SK-N-SH (cell line): ENCODE results near the gene AGBL5. TPM values are rescaled to one million over a fixed set of nuclear protein-coding genes. Genes with fewer than 3 reads are reported as not detected.

Experiments
- CTCF ChIA-PET: fragments of 300-600, 350-600 bp; formaldehyde crosslinking; extraction: SDS; loops from one replicate; lab custom pipeline; 2021; lab: Yijun Ruan, JAX
- POLR2A ChIA-PET: fragments of 350-600 bp; sonication (Branson Sonifier 250); formaldehyde crosslinking; extraction: SDS; loops from one replicate; lab custom pipeline; 2020; ENCODE audit warnings: antibody characterized with exemption, inconsistent platforms; lab: Yijun Ruan, JAX
- DNase-seq: peaks from one replicate; pipeline ENCODE4 v3.0.0; 2012
- H2AFZ ChIP-seq: fragments of 200-600 bp; sonication (generic); 2 replicates; pipeline ENCODE4 v1.8.1; 2016; ENCODE audit warnings: antibody characterized with exemption, mild to moderate bottlenecking, low read depth
- H3F3A ChIP-seq: fragments of 200-600 bp; sonication (generic); replicated peaks from 2 replicates; pipeline ENCODE3; 2016; ENCODE audit warnings: antibody characterized with exemption, mild to moderate bottlenecking; ENCODE audit not compliant: insufficient read depth
- H3K27ac ChIP-seq, 2 experiments: fragments of 200-500 bp in 1 of 2; fragments of 200-600 bp in 1 of 2; sonication (Bioruptor generic) in 1 of 2; sonication (generic), shearing (Covaris generic) in 1 of 2; 2 replicates each; pipeline versions ENCODE4 v1.5.1 to v1.6.1; 2014 to 2016; ENCODE audit warnings: low read depth in 2 of 2, inconsistent platforms in 1 of 2, low read length in 1 of 2, mild to moderate bottlenecking in 1 of 2, mixed read lengths in 1 of 2
- H3K27me3 ChIP-seq: fragments of 200-600 bp; sonication (generic), shearing (Covaris generic); 2 replicates; pipeline ENCODE4 v1.6.1; 2016; ENCODE audit warnings: mixed run types; ENCODE audit not compliant: insufficient read depth
- H3K36me3 ChIP-seq, 2 experiments: fragments of 200-500 bp in 1 of 2; fragments of 200-600 bp in 1 of 2; sonication (Bioruptor generic) in 1 of 2; sonication (generic) in 1 of 2; replicated peaks in 1 of 2; 2 replicates each; pipeline versions ENCODE3 to v1.5.1; 2014 to 2016; ENCODE audit warnings: low read length in 1 of 2, mild to moderate bottlenecking in 1 of 2; ENCODE audit not compliant: insufficient read depth in 2 of 2, control insufficient read depth in 1 of 2
- H3K4me1 ChIP-seq, 2 experiments: fragments of 200-500 bp in 1 of 2; fragments of 200-600 bp in 1 of 2; sonication (Bioruptor generic) in 1 of 2; sonication (generic), shearing (Covaris generic) in 1 of 2; 2 replicates each; pipeline versions ENCODE4 v1.5.1 to v1.6.1; 2014 to 2016; ENCODE audit warnings: low read depth in 1 of 2, low read length in 1 of 2, mixed run types in 1 of 2; ENCODE audit not compliant: insufficient read depth in 2 of 2, control insufficient read depth in 1 of 2
- H3K4me2 ChIP-seq: fragments of 200-600 bp; sonication (generic), shearing (Covaris generic); 2 replicates; pipeline ENCODE4 v1.6.1; 2017; ENCODE audit warnings: mixed run types
- H3K4me3 ChIP-seq, 2 experiments: fragments of 200-500 bp in 1 of 2; fragments of 200-600 bp in 1 of 2; sonication (Bioruptor generic) in 1 of 2; sonication (generic), shearing (Covaris generic) in 1 of 2; 2 replicates each; pipeline versions ENCODE4 v1.5.1 to v1.8.1; 2014 to 2016; ENCODE audit warnings: low read depth in 2 of 2, inconsistent platforms in 1 of 2, low read length in 1 of 2, mild to moderate bottlenecking in 1 of 2, mixed read lengths in 1 of 2, moderate library complexity in 1 of 2
- H3K79me2 ChIP-seq: fragments of 200-600 bp; sonication (generic); 2 replicates; pipeline ENCODE4 v1.8.1; 2017; ENCODE audit warnings: mild to moderate bottlenecking; ENCODE audit not compliant: insufficient read depth
- H3K9ac ChIP-seq: fragments of 200-600 bp; sonication (generic); 2 replicates; pipeline ENCODE4 v1.6.1; 2017; ENCODE audit warnings: mixed run types
- H3K9me2 ChIP-seq: fragments of 200-600 bp; sonication (generic); 2 replicates; pipeline ENCODE4 v1.6.1; 2017; ENCODE audit warnings: mixed run types
- H3K9me3 ChIP-seq: fragments of 200-600 bp; sonication (generic); 2 replicates; pipeline ENCODE4 v1.6.1; 2017; ENCODE audit warnings: mixed run types, mild to moderate bottlenecking, moderate library complexity
- H4K20me1 ChIP-seq: fragments of 200-600 bp; sonication (generic); 2 replicates; pipeline ENCODE4 v1.6.1; 2017; ENCODE audit warnings: mild to moderate bottlenecking, mixed run types; ENCODE audit not compliant: insufficient read depth
- CHD2 ChIP-seq: fragments of 150-350 bp; IDR thresholded peaks from 2 replicates; pipeline ENCODE4 v1.6.1; 2018; ENCODE audit warnings: low read length; ENCODE audit not compliant: partially characterized antibody
- CTCF ChIP-seq: fragments of 200-600 bp; sonication (generic); IDR thresholded peaks from 2 replicates; pipeline ENCODE4 v1.6.1; 2017; ENCODE audit warnings: antibody characterized with exemption, mild to moderate bottlenecking, moderate library complexity
- ELF1 ChIP-seq: IDR thresholded peaks from 2 replicates; pipeline ENCODE4 v1.4.0; 2012
- EP300 ChIP-seq, 2 experiments: IDR thresholded peaks; 2 replicates each; pipeline versions ENCODE4 v1.4.0 to v1.6.1; 2012; ENCODE audit warnings: borderline replicate concordance in 1 of 2, low read depth in 1 of 2, low read length in 1 of 2
- FOXJ3 ChIP-seq: sonication (generic); formaldehyde crosslinking; IDR thresholded peaks from 2 replicates; pipeline ENCODE4 v1.5.1; 2020; ENCODE audit warnings: mild to moderate bottlenecking, missing genetic modification reagents
- FOXM1 ChIP-seq: IDR thresholded peaks from 2 replicates; pipeline ENCODE4 v1.4.0; 2012; ENCODE audit warnings: low read depth, mild to moderate bottlenecking
- GATA2 ChIP-seq: sonication (generic); formaldehyde crosslinking; IDR thresholded peaks from 2 replicates; pipeline ENCODE4 v1.5.0; 2020; ENCODE audit warnings: mild to moderate bottlenecking, missing genetic modification reagents
- JUND ChIP-seq: IDR thresholded peaks from 2 replicates; pipeline ENCODE4 v1.4.0; 2012
- MAX ChIP-seq: IDR thresholded peaks from 2 replicates; pipeline ENCODE4 v1.4.0; 2012; ENCODE audit warnings: low read depth
- PBX3 ChIP-seq: IDR thresholded peaks from 2 replicates; pipeline ENCODE4; 2012
- POLR2AphosphoS5 ChIP-seq: IDR thresholded peaks from 2 replicates; pipeline ENCODE4 v1.6.1; 2012; ENCODE audit warnings: low read depth, low read length
- RAD21 ChIP-seq: IDR thresholded peaks from 2 replicates; pipeline ENCODE4 v1.6.1; 2012; ENCODE audit warnings: mild to moderate bottlenecking, low read length
- RCOR1 ChIP-seq: fragments of 150-350 bp; IDR thresholded peaks from 2 replicates; pipeline ENCODE4 v1.6.1; 2017; ENCODE audit warnings: antibody characterized with exemption, low read length
- REST ChIP-seq: IDR thresholded peaks from 2 replicates; pipeline ENCODE4 v1.6.1; 2012; ENCODE audit warnings: mild to moderate bottlenecking, low read depth, low read length, moderate library complexity
- RFX5 ChIP-seq: IDR thresholded peaks from 2 replicates; pipeline ENCODE4 v1.6.1; 2012; ENCODE audit warnings: mild to moderate bottlenecking, improper control_type of control experiment, low read length
- SIN3A ChIP-seq: IDR thresholded peaks from 2 replicates; pipeline ENCODE4 v1.6.1; 2012; ENCODE audit warnings: low read depth, mild to moderate bottlenecking, low read length, moderate library complexity, borderline replicate concordance
- SMC3 ChIP-seq: IDR thresholded peaks from 2 replicates; pipeline ENCODE4 v1.6.1; 2012; ENCODE audit warnings: low read depth, low read length, improper control_type of control experiment
- TAF1 ChIP-seq: IDR thresholded peaks from 2 replicates; pipeline ENCODE4 v1.6.1; 2012; ENCODE audit warnings: low read depth, mild to moderate bottlenecking, low read length, moderate library complexity, borderline replicate concordance
- TCF12 ChIP-seq: IDR thresholded peaks from 2 replicates; pipeline ENCODE4 v1.4.0; 2012
- TEAD4 ChIP-seq: IDR thresholded peaks from 2 replicates; pipeline ENCODE4 v1.4.0; 2012; ENCODE audit warnings: mild to moderate bottlenecking, borderline replicate concordance; ENCODE audit not compliant: insufficient read depth
- USF2 ChIP-seq: fragments of 150-350 bp; IDR thresholded peaks from 2 replicates; pipeline ENCODE4 v1.6.1; 2017; ENCODE audit warnings: antibody characterized with exemption, low read length, low read depth, borderline replicate concordance
- ZBTB33 ChIP-seq: IDR thresholded peaks from 2 replicates; pipeline ENCODE4 v1.4.0; 2012; ENCODE audit warnings: low read depth, borderline replicate concordance
- WGBS: methylation state at CpG from one replicate; pipeline ENCODE4 v1.1.6; 2017; ENCODE audit warnings: low lambda C conversion rate; 5-methylcytosine and 5-hydroxymethylcytosine counted together
- polyA plus RNA-seq, 3 experiments: library from polyadenylated mRNA; depleted of rRNA; stranded (reverse); fragments of >200 nt; gene quantifications; 2 replicates each; pipeline ENCODE4 v1.2.3, GENCODE V29; 2012

AGBL5 gene
- polyA plus RNA-seq, 1 of the 3 experiments (the other 2 are of a cell fraction), result 45.5 TPM

- POLR2A ChIA-PET, result interaction anchor here (0.6 to 6.7 kb wide), 7 partner anchors 11 to 196 kb away, joined by 3 to 63 read pairs (median 3); partner anchors contain the start of genes AGBL5, OST4 and TRIM54
Measured at GRCh38 chr2:27085673-27086089, 34.2 kb downstream of the AGBL5 start.

More at GRCh38 chr2:27085673-27086089, 34.2 kb downstream of the AGBL5 start:
- Histone ChIP-seq H3K9me2 (no peaks in the 10 kb centered on the region), H3K27me3 (no peaks in the 10 kb centered on the region), H3K9ac (peak overlapping the region; percentile 61; the same call in 1 of the 2 replicates), H3K4me1 (peaks cover 13 to 50% of the 10 kb centered on the region in 2 experiments), H3F3A (peaks cover 7% of the 10 kb centered on the region), H3K9me3 (no peaks in the 10 kb centered on the region), H2AFZ (peak overlapping the region; percentile 74; the same call in 1 of the 2 replicates), H3K4me3 (peak overlapping the region; percentile 50 to 65), H3K79me2 (peaks cover 9% of the 10 kb centered on the region), H3K36me3 (peaks cover 9 to 38% of the 10 kb centered on the region in 2 experiments), H4K20me1 (peaks cover 16% of the 10 kb centered on the region; the same call in 1 of the 2 replicates), H3K4me2 (peak overlapping the region; percentile 89), H3K27ac (peak overlapping the region; percentile 37 to 89; a peak in 3 of 4 replicates)
- TF ChIP-seq ZBTB33 (no peak), GATA2 (CRISPR knock-in tag) (no peak), CTCF (peak; percentile 50), POLR2AphosphoS5 (peak; percentile 37; the same call in 1 of the 2 replicates), TEAD4 (no peak), FOXM1 (no peak), REST (no peak), RCOR1 (no peak), MAX (no peak), SIN3A (no peak), RFX5 (no peak), TCF12 (no peak), EP300 (IDR thresholded peaks at IDR 0.05; ENCODE audit: borderline replicate concordance in 1 of 2, low read depth in 1 of 2, low read length in 1 of 2) (no peak; a peak in 1 of 4 replicates), RAD21 (peak; percentile 72), ELF1 (no peak), PBX3 (0 out of 2 replicates have a peak, but pooled peaks have one; percentile 13), CHD2 (no peak), JUND (no peak), USF2 (no peak), FOXJ3 (no peak), SMC3 (peak; percentile 50; the same call in 1 of the 2 replicates), TAF1 (no peak)
- CTCF ChIA-PET, result interaction anchor here (0.9 to 14.6 kb wide), 30 partner anchors 9 to 475 kb away, joined by 3 to 227 read pairs (median 6); partner anchors contain the start of genes AGBL5, OST4 and TMEM214
- WGBS, result 15% methylated on average over 25 of the region's 38 CpGs
- DNase-seq, result peak; percentile 83
